ENCODE data around the gene RALBP1.
A peak's percentile ranks its signal among the peaks of the same experiment; 100 is the strongest.
"Not testable (repeated sequence)": the region's sequence is repeated elsewhere in the genome, so short reads cannot be mapped to it uniquely, and the experiment has no call there.

RALBP1 gene

DNA sequence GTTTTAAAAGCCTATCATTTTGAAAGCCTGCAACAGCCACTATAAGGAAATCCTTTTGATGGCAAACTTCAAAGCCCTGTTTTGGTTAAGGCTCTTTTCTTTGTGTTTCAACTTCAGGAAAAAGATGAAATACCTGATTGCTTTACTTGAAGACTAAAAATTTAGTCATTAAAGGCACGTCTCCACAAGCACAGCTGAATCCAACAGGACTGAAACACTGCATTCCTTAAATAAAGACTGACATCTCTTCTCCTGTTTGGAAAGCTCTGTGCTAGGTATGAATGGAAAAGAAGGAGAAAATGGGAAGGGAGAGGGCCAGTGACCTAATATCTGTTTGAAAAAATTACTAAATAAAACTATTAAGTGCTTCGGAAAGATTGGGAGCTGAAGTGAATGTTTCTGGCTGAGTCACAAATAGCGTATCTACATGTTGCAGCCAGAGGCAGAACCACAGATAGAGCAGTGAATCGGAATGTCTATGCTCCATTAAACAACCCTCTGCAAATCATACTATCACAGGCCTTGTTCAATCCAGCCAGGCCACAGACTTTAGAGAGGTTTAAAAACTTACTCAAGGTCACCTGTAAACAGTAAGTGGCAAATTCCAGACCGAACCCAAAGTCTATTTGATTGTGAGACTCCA, 21.1 kb upstream of the RALBP1 start:
- peak; percentile 45 for DNase-seq (ENCODE audit: low read depth)

DNA sequence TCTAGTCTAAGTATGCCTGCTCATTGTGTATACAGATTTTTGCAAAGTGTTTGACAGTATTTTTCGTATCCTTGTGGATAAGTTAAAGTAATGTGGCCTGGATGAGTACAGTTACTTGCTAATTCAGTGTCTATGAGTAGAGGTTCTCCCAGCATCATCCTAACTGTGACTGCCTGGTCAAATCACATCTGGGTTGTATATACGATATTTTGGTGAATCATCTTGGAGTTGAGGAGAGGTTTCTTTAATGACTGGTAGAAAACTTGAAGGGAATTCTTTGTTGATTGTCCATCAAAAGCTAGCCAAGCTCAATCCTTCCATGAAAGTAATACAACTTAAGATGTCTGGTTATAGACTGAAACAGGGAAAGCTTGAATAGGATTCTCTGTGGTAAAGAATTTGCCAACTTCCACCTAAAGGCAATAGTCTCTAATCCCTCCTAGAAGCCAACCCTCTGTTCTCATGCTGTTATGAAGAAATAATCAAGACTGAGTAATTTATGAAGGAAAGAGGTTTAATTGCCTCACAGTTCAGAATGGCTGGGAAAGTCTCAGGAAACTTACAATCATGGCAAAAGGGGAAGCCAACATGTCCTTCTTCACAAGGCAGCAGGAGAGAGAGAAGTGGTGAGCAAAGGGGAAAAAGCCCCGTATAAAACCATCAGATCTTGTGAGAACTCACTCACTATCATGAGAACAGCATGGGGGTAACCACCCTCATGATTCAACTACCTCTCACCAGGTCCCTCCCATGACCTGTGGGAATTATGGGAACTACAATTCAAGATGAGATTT, 19.4 kb upstream of the RALBP1 start:
- no peak for DNase-seq (ENCODE audit: low read depth)

DNA sequence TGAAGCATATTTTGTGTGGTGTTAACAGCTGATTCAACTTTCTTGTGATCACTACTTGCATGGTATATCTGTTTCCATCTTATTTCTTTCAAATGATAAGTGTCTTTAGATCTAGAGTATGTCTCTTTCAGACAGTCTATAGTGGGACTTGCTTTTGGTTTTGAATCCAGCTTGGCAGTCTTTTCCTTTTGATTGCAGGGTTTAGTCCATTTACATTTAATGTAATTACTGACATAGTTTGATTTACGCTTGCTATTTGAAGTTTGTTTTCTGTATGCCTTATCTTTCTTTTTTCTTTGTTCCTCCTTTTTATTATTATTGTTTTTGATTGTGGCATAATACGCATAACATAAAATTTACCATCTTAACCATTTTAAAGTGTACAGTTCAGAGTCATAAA, 9.2 kb upstream of the RALBP1 start:
- no peak for DNase-seq (ENCODE audit: low read depth)

DNA sequence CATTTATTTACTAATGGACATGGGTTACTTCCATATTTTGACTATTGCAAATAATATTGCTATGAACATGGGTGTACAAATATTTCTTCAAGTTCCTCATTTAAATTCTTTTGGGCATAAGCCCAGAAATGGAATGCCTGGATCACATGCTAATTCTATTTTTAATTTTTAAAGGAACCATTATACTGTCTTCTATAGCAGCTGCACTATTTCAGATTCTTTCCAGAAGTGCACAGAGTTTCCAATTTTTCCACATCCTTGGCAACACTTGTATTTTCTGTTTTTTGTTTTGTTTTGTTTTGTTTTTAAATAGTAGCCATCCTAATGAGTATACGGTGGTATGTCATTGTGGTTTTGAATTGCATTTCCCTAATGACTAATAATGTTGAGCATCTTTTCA, 8.5 kb upstream of the RALBP1 start:
- no peak for DNase-seq (ENCODE audit: low read depth)

DNA sequence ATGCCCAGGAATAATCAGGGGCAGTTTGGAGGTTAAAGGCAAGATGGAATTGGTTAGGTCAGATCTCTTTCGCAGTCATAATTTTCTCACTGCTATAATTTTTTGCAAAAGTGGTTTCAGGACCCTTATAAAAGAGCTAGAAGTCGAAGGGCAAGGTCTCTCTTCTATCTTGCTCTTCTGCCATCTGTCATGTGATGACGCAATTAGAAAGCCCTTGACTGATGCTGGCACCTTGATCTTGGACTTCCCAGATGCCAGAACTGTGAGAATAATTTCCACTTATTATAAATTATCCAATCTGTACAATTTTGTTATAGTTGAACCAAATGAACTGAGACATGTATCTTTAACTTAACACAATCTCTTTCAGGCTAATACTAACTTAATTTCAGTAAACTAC, 6.3 kb upstream of the RALBP1 start:
- DNase-seq (ENCODE audit: low read depth) = no peak

DNA sequence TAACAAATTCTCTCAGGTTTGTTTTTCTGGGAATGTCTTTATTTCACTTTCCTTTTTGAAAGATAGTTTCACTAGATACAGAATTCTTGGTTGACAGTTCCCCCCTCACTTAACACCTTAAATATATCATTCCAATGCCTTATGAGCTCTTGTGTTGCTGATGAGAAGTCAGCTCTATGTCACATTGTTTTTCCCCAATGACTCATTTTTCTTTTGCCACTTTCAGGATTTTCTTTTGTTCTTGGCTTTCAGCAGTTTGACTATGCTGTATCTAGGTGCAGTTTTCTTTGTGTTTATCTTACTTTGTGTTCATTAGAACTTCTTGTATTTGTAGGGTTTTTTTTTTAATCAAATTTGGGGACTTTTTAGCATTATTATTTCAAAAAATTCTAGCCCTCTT, 5.6 kb upstream of the RALBP1 start:
- DNase-seq (ENCODE audit: low read depth) = no peak

DNA sequence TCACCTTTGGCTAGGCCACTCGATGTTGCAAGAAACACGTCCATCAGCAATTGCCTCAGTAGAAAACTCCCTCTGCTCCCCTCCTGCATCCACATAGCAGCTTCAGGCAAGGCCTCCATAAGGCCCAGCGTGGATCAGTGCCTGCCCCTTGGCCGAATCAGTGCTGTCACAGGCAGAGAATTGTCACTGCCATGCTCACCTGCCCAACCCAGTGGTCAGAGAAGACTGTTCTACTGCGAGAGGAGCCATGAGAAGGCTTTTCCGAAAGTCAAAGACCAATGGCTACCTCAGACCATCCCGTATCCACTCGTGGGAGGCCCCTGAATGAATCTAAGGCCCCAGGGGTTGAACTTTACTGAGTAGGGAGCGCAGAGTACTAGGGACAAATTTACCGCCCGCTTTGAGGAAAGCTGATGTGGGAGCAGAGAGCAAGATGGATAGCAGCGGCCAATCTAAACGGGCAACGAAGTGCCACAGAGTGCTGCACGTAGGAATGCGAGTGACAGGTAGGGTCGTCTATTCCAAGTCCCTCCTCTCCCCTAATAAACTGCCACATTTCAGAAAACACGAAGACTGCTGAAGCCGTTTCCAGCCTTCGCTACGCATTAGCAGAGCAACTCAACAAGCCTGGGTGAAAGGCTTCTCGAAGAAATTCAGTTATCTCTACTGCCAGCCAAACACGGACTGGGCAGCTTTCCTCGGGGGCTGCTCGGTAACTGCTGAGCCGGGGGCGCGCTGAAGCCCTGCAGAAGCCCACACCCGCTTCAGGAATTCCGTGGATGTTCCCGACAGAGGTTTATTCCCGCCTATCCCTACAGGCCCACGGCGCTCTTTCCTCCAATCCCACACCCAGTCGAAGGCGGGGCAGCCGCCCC, 968 bp upstream of the RALBP1 start:
- peak; percentile 40 for DNase-seq (ENCODE audit: low read depth)

DNA sequence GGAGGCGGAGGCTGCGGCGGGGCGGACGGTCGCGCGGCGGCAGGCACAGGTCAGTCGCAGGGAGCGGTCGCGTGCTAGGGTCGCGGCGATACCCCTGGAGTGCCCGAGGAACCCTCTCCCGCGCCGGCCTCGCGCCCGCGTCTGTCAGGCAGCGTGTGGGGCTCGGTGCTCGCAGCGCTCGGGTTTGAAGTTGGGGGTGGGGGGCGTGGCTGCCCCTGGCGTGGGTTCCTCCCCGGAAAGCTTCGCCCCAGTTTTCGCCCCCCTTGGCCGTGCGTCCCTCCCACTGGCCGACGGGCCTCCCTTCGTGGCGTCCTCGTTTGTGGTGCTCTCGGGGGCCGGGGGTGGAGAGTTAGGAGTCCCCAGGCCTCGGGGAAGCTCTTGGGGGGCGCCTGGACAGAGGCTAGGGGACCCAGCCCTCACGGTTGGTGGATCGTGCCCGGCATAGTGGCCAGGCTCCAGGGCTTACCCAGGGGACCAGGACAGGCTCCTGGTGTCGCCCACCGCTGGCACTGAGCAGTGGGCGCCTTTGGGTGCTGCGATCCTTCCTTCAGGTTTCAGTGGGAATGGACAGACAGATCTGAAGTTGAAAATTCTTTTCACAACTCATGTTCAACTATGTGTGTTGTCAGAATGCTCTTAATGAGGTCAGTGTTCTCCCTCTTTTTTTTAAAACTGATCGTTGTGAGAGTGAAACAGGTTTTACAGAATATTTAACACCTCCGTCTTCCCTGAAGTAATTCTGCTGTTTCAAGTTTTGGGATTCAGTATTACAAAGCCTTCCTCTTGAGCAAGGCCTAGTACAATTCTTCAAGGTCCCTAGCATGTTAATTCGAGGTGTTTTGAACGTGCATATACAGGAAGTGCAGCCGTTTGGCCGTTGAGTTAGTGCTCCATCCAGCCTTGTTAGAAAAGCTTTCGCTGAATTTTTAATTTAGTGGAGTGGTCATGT, 604 bp downstream of the RALBP1 start:
- no peak for DNase-seq (ENCODE audit: low read depth)

DNA sequence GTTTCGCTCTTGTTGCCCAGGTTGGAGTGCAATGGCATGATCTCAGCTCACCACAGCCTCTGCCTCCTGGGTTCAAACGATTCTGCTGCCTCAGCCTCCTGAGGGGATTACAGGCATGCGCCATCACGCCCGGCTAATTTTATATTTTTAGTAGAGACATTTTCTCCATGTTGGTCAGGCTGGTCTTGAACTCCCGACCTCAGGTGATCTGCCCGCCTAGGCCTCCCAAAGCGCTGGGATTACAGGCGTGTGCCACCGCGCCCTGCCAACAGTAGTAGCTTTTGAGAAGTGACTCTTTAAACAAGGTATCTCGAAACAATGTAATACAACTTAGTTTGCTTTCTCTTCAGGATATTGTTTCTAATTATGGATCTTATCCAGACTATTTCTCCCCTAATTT, 1.6 kb downstream of the RALBP1 start:
- DNase-seq (ENCODE audit: low read depth) = not testable (repeated sequence)

DNA sequence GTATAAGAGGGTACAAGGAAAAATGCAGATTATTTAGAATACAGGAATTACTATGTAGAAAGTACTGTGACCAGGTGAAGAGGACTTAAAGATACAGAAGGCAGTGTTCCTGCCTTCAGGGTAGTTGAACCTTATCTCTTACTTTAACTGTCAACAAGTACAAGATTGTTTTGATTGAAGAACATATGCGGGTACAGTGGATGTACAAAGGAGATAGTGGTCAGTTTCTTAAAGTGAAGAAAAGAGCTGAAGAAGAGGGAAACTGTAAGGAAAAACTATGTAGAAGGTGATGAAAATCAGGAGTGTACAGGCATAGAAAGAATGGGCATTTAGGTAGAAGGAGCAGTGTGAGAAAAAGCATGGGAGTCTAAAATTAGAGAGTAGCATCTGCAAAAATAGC, 2.2 kb downstream of the RALBP1 start:
- no peak for DNase-seq (ENCODE audit: low read depth)

DNA sequence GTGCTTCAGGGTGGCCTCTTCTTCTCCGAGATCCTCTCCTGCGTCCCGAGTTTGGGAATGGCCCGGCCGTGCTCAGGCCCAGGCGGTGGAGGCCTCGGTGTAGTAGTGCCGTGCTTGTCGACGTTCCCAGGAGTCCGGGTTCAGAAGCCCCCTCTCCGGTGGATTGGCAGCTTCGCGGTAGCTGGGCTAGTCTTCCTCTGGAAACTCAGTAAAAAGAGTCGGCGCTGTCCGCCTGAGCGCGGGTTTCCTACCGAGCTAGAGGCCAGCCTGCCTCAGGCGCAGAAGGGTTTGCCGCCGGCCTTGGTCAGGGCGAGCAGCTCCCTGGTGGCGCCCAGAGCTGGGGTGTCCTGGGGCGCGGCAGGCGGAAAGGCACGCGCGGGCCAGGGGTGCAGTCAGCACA, 3.2 kb downstream of the RALBP1 start:
- DNase-seq (ENCODE audit: low read depth) = no peak

DNA sequence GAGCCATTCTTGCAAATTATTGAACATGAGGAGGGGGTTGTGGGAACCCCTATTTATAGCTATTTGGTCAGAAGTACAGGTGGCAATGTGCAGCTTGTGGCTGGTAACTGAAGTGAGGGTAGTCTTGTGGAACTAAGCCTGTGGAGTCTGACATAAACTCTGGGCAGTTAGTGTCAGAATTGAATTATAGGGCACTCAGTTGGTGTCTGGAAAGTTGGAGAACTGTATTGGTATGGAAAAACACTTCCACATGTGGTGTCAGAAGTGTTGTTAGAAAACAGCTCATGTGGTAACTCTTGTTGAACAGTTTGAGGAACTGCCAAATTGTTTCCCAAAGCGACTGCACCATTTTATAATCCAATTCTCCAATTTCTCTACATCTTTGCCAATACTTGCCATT, 7.5 kb downstream of the RALBP1 start:
- DNase-seq (ENCODE audit: low read depth) = no peak

DNA sequence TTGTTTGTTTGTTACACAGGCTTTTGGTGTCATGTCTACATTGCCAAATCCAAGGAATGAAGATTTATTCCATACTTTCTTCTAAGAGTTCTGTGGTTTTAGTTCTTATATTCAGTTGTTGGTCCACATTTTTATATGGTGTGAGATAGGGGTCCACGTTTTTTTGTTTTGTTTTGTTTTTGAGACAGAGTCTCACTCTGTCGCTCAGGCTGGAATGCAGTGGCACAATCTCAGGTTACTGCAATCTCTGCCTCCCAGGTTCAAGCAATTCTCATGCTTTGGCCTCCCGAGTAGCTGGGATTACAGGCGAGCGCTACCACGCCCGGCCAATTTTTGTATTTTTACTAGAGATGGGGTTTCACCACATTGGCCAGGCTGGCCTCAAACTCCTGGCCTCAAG, 8.2 kb downstream of the RALBP1 start:
- DNase-seq (ENCODE audit: low read depth) = no peak

DNA sequence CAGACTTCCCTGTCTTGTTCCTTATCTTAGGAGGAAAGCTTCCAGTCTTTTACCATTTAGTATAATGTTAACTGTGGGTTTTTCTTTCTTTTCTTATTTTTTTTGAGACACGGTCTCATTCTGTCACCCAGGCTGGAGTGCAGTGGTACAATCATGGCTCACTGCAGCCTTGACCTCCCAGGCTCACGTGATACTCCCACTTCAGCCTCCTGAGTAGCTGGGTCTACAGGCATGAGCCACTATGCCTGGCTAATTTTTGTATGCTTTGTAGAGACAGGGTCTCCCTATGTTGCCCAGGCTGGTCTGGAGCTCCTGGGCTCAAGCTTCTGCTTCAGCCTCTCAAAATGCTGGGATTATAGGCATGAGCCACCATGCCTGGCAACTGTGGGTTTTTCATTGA, 9.5 kb downstream of the RALBP1 start:
- DNase-seq (ENCODE audit: low read depth) = not testable (repeated sequence)

DNA sequence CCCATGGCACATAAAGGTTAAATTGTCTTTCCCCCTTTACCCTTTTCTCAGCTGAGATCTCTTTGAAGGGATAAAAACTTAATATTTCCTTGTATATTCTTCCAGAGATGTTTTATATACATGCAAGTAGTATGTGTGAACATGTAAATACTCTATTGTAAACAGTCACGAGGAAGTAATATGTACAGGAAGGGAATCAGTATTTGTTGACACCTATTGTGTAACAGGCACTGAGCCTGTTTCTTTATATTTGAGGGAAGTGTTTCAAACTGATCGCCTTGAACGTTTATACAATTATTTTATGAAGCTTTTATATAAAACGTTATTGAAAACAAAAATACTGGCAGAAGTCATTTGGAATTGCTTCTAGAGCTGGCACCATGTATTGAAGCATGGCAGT, 13.2 kb downstream of the RALBP1 start:
- DNase-seq (ENCODE audit: low read depth) = no peak

DNA sequence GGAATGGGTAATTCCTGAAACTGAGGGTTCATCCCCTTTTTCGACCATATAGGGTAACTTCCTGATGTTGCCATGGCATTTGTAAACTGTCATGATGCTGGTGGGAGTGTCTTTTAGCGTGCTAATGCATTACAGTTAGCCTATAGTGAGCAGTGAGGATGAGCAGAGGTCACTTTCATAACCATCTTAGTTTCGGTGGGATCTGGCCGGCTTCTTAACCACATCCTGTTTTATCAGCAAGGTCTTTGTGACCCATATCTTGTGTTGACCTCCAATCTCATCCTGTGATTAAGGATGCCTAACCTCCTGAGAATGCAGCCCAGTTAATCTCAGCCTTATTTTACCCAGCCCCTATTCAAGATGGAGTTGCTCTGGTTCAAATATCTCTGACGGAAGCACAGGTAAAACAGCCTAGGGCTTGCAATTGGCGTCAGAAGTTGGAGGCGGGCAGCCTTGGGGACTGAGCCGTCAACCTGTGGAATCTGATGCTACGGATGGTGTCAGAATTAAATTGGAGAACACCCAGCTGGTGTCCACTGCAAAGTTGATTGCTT, 19.5 kb downstream of the RALBP1 start:
- no peak for DNase-seq (ENCODE audit: low read depth)

DNA sequence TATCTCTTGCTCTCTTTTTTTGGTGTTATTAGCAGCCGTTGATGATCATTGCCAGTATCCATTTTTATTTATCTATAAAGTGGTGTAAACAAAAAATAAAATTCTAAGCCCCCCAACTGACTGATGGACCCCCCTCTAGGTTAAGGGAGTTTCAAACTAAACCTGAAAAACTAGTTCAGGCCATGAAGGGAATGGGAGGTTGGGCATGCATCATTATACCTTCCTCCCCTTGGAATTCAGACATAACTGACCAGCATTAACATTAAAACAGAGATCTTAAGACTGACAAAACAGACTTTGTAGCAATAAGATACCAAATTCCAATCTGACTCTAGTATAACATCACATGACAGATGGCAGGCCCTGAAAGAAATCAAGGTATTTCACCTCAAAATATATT, 20.2 kb downstream of the RALBP1 start:
- DNase-seq (ENCODE audit: low read depth) = no peak

DNA sequence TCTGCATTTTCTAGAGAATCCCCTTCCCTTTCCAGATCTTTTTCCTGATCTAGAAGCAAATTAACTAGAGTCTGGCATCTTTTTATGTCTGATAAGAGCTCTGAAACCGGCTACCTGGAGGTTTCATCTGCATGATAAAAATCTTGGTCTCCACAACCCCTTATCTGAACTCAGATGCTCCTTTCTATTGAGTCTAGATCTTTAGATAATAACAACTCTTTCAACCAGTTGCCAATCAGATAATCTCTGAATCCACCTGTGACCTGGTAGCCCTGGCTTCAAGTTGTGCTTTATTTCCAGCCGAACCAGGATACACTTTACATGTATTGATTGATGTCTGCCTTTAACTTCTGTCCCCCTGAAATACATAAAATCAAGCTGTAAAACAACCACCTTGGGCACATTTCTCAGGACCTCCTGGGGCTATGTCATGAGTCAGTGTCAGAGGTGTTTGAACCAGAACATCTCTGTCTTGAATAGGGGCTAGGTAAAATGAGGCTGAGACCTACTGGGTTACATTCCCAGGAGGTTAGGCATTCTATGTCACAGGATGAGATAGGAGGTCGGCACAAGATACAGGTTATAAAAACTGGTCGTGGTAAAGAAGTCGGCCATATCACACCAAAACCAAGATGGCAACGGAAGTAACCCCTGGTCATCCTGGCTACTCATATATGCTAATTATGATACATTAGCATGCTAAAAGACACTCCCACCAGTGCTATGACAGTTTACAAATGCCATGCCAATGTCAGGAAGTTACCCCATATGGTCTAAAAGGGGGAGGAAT, 20.8 kb downstream of the RALBP1 start:
- no peak for DNase-seq (ENCODE audit: low read depth)

DNA sequence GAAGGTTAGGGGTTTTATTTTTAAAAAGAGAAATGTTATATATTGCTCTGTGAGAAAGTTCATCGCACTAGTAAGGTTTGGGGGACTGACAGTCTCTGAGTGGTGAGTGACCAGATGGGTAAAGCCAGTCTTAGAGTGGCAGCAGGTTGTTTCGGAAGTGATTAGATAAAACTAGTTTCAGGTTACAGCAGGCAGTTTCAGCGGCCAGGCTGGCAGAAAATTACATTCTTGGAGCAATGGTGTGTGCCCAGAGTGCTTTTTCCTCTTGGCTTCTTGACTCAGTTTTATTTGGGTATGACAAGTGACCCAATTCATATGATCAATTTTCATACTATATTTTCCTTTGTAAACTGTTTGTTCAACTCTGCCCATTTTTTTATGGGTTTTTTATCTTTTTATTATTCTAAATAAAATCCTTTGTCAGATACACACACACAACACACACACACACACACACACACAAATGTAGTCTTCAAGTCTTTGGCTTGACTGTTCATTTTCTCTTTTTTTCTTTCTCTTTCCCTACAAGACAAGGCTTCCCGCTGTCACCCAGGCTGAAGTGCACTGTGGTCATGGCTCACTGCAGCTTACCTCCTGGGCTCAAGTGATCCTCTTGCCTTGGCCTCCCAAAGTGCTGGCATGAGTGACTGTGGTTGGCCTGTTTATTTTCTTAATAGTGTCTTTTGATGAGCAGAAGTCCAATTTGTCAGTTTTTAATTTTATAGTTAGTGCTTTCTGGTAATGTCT, 30.9 kb downstream of the RALBP1 start:
- DNase-seq (ENCODE audit: low read depth) = no peak

DNA sequence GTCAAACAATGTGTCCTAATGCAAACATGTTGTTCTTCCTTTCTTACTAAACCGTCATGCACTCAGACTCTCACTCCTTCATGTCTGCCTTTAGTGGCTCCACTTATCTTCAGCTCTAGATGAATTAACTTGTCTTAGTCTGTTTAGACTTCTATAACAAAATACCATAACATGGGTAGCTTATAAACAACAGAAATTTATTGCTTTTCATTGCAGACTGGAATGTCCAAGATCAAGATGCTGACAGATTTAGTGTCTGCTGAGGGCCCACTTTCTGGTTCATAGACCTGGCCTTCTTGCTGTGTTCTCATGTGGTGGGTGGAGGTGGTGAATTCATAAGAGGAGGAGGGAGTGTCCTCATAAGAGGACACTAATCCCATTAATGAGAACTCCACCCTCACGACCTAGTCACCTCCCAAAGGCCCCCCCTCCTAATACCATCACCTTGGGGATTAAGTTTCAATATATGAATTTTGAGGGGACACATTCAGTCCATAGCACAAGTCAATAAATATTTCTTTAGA, 32.3 kb downstream of the RALBP1 start:
- DNase-seq (ENCODE audit: low read depth) = no peak

All from non-pigmented ciliary epithelial cell (primary cell).